H1 (cell line): ENCODE measurements around the gene EXOC6.
A peak's percentile ranks its signal among the peaks of the same experiment; 100 is the strongest.

Experiments
- ASH2L ChIP-seq: fragments of 200-600, 300-600 bp; sonication (generic); IDR thresholded peaks from one replicate; pipeline ENCODE4 v1.7.1; 2017; ENCODE audit warnings: low read length
- CTCF ChIP-seq, 3 experiments: IDR thresholded peaks; 1 replicate in 2 of 3; 2 replicates in 1 of 3; pipeline versions ENCODE4 v1.5.1 to v1.6.1; 2011; ENCODE audit warnings: low read length in 3 of 3, mild to moderate bottlenecking in 3 of 3, inconsistent platforms in 2 of 3, low read depth in 1 of 3, moderate library complexity in 1 of 3; ENCODE audit not compliant: insufficient read depth in 1 of 3; ENCODE audit errors: control extremely low read depth in 1 of 3
- EZH2 ChIP-seq: fragments of 200-600 bp; sonication (generic); IDR thresholded peaks from 2 replicates; pipeline ENCODE4 v1.7.1; 2012; ENCODE audit warnings: low read depth, mild to moderate bottlenecking, moderate library complexity, low read length, inconsistent platforms; ENCODE audit not compliant: severe bottlenecking
- POLR2A ChIP-seq, 2 experiments: IDR thresholded peaks; 1 replicate in 1 of 2; 2 replicates in 1 of 2; pipeline ENCODE4 v1.6.1; 2011; ENCODE audit warnings: low read depth in 2 of 2, low read length in 2 of 2, mild to moderate bottlenecking in 2 of 2; ENCODE audit errors: control extremely low read depth in 1 of 2
- POLR2AphosphoS5 ChIP-seq: IDR thresholded peaks from 2 replicates; pipeline ENCODE4 v1.6.1; 2011; ENCODE audit warnings: low read depth, low read length
- RNF2 ChIP-seq: fragments of 200-900, 300-1000 bp; sonication (generic); IDR thresholded peaks from 2 replicates; pipeline ENCODE4 v1.7.1; 2016; ENCODE audit warnings: borderline replicate concordance, low read depth, mild to moderate bottlenecking, antibody characterized with exemption, low read length; ENCODE audit not compliant: poor library complexity, severe bottlenecking; ENCODE audit errors: missing control alignments
- SP1 ChIP-seq: IDR thresholded peaks from 2 replicates; pipeline ENCODE4 v1.6.1; 2011; ENCODE audit warnings: low read depth, low read length
- TCF12 ChIP-seq: IDR thresholded peaks from 2 replicates; pipeline ENCODE4 v1.6.1; 2011; ENCODE audit warnings: low read depth, mild to moderate bottlenecking, low read length
- TEAD4 ChIP-seq: IDR thresholded peaks from 2 replicates; pipeline ENCODE4 v1.6.1; 2012; ENCODE audit warnings: low read depth, low read length, inconsistent platforms, mixed read lengths

DNA sequence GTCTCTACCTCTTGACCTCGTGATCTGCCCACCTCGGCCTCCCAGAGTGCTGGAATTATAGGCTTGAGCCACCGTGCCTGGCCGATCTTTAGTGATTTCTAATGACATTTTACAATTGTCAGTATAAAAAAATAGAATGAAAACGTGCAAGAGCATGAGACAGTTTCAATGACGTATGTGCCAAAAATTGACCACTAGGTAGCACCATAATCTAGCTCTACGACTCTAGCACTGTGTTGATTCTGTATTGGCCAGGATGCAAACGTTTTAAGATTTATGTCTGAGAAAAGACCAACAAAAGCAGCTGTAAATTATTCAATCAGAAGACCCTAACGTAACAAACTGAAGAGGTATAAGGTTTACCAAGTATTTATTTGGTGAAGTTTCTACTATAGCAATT, 25.4 kb upstream of the EXOC6 start:
- TF ChIP-seq CTCF (IDR thresholded peaks at IDR 0.05; ENCODE audit: control extremely low read depth in 1 of 3, insufficient read depth in 1 of 3, low read depth in 1 of 3, low read length in 3 of 3) (peak in 1 of 3 experiments; percentile 26; a peak in 1 of 4 replicates), RNF2 (no peak), TEAD4 (no peak), POLR2A (IDR thresholded peaks at IDR 0.05; ENCODE audit: control extremely low read depth in 1 of 2, low read depth in 2 of 2, low read length in 2 of 2) (no peak), POLR2AphosphoS5 (no peak), EZH2 (no peak), TCF12 (no peak), ASH2L (no peak), SP1 (no peak)
